GM18502 (cell line): ENCODE data around the gene NFX1.

ENCODE experiments used
- ATAC-seq: cut with Tn5 transposase; IDR thresholded peaks from one replicate; pipeline ENCODE4 v1.9.1; 2021; ENCODE audit warnings: mild to moderate bottlenecking; ENCODE audit not compliant: unreplicated experiment, poor library complexity

Gene NFX1

DNA sequence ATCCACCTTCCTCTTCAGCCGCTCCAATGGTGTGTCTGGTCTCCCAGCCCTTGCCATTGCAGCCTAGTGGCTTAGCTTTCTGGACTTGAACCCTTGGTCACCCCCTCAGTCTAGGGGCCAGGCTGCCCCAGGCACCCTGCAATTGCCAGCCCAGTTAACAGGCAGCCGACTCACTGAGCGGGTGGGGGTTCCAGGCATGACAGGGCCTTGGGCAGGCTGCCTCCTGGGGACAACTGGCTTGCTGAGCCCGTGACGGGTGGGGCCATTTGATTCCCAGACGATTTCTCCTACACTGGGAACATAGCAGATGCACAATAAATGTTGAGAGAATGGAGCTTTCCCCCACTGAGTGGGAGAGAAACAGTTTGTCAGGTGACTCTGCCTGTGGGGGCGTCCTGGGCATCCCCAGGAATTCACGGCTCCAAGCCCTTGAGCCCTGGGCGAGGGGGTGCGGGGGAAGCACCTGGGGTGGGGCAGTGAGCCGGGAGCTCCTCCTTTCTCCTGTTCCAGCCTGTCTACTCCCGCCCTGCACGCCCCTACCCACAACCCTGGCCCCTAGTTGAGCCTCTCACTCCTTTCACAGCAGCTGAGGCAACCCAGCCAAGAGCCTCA lies 124.7 kb downstream of the NFX1 start:
- ATAC-seq: no peak

GRCh38 chr9:33415501-33416038 lies 125.3 kb downstream of the NFX1 start:
- ATAC-seq: peak; percentile 56

- ATAC-seq: no peak
These were observed 126.7 kb downstream of the NFX1 start for GRCh38 chr9:33416996-33417395.

GRCh38 chr9:33418090-33418489 lies 127.8 kb downstream of the NFX1 start:
- ATAC-seq: no peak

- no peak for ATAC-seq
These were observed 129.5 kb downstream of the NFX1 start for GRCh38 chr9:33419708-33420303.
